OCI-LY7 (cell line): ENCODE measurements around the gene QKI. TPM values are rescaled to one million over a fixed set of nuclear protein-coding genes. Genes with fewer than 3 reads are reported as not detected.

ENCODE experiments used
- BruUV-seq: library from RNA; stranded (reverse); fragments of 400-500 nt; replicated peaks from 2 replicates; lab custom pipeline; 2021; lab: Mats Ljungman, UMichigan
- CTCF ChIA-PET: fragments of 300-600 bp; sonication (Branson Sonifier 250); formaldehyde crosslinking; loops from one replicate; lab custom pipeline; 2022; ENCODE audit warnings: antibody characterized with exemption; ENCODE audit not compliant: unreplicated experiment; lab: Charles Lee
- POLR2A ChIA-PET: fragments of 300-600 bp; sonication (Branson Sonifier 250); formaldehyde crosslinking; loops from one replicate; lab custom pipeline; 2022; ENCODE audit warnings: antibody characterized with exemption; lab: Charles Lee
- DNase-seq: peaks from one replicate; pipeline ENCODE4 v3.0.0-alpha.2; 2015; ENCODE audit warnings: low spot score
- H2AFZ ChIP-seq: fragments of 200-600 bp; sonication (generic), shearing (Covaris generic); 2 replicates; pipeline ENCODE4 v1.6.1; 2014; ENCODE audit warnings: mild to moderate bottlenecking, antibody characterized with exemption, low read length, moderate library complexity
- H3K27ac ChIP-seq: fragments of 200-600 bp; sonication (generic); 2 replicates; pipeline ENCODE4 v1.5.1; 2014; ENCODE audit warnings: mixed run types, low read depth, mild to moderate bottlenecking, moderate library complexity, low read length, inconsistent platforms; ENCODE audit not compliant: poor library complexity, severe bottlenecking
- H3K36me3 ChIP-seq: fragments of 200-600 bp; sonication (generic); 2 replicates; pipeline ENCODE4 v1.6.1; 2014; ENCODE audit warnings: mild to moderate bottlenecking, antibody characterized with exemption, low read length, moderate library complexity, mixed read lengths; ENCODE audit not compliant: insufficient read depth
- H3K4me1 ChIP-seq: fragments of 200-600 bp; sonication (generic); 2 replicates; pipeline ENCODE4 v1.5.1; 2014; ENCODE audit warnings: mild to moderate bottlenecking, low read length; ENCODE audit not compliant: insufficient read depth, poor library complexity, severe bottlenecking
- H3K4me2 ChIP-seq: fragments of 200-600 bp; sonication (generic); 2 replicates; pipeline ENCODE4 v1.6.1; 2014; ENCODE audit warnings: mild to moderate bottlenecking, low read length
- H3K4me3 ChIP-seq: fragments of 200-600 bp; sonication (generic); 2 replicates; pipeline ENCODE4 v1.5.1; 2014; ENCODE audit warnings: mild to moderate bottlenecking, low read depth, low read length; ENCODE audit not compliant: poor library complexity, severe bottlenecking
- H3K79me2 ChIP-seq: fragments of 200-600 bp; sonication (generic); 2 replicates; pipeline ENCODE4 v1.6.1; 2016; ENCODE audit warnings: low read depth, mild to moderate bottlenecking, low read length, moderate library complexity, mixed read lengths; ENCODE audit not compliant: insufficient read depth
- H3K9me2 ChIP-seq: fragments of 200-600 bp; sonication (generic); 2 replicates; pipeline ENCODE4 v1.6.1; 2016; ENCODE audit warnings: mild to moderate bottlenecking, low read length, mixed read lengths; ENCODE audit not compliant: insufficient read depth
- H3K9me3 ChIP-seq: fragments of 200-600 bp; sonication (generic); 2 replicates; pipeline ENCODE4 v1.6.1; 2014; ENCODE audit warnings: mild to moderate bottlenecking, mixed run types, low read length, mixed read lengths
- H4K20me1 ChIP-seq: fragments of 200-600 bp; sonication (generic); 2 replicates; pipeline ENCODE4 v1.6.1; 2014; ENCODE audit warnings: mild to moderate bottlenecking, antibody characterized with exemption, low read length, moderate library complexity, mixed read lengths; ENCODE audit not compliant: insufficient read depth
- EZH2phosphoT487 ChIP-seq: fragments of 200-600 bp; sonication (generic); IDR thresholded peaks from 2 replicates; pipeline ENCODE4 v1.6.1; 2018; ENCODE audit warnings: low read depth, borderline replicate concordance, mild to moderate bottlenecking, mixed run types, antibody characterized with exemption, low read length, moderate library complexity, mixed read lengths
- intact Hi-C: fragments of 100-400 bp; cut with micrococcal nuclease; formaldehyde crosslinking; loops from one replicate; pipeline ENCODE4 v1.10.0; 2022; ENCODE audit not compliant: unreplicated experiment
- total RNA-seq, 2 experiments: library from RNA; depleted of rRNA in 1 of 2; stranded (reverse); fragments of >200 nt in 1 of 2; shearing (Covaris generic) in 1 of 2; gene quantifications; 2 replicates each; pipeline ENCODE4 v1.2.3, GENCODE V29; 2014 to 2022
- TF ChIP-seq, protein P1 (sequence below): fragments of 200-600 bp; sonication (generic); conservative IDR thresholded peaks from 2 replicates; pipeline ENCODE4 v1.5.1; 2014; ENCODE audit warnings: mild to moderate bottlenecking, antibody characterized with exemption, low read length, moderate library complexity, mixed read lengths

Gene QKI
- total RNA-seq, 2 experiments from 2014 or later, result 55.4 to 74.5 TPM

DNA sequence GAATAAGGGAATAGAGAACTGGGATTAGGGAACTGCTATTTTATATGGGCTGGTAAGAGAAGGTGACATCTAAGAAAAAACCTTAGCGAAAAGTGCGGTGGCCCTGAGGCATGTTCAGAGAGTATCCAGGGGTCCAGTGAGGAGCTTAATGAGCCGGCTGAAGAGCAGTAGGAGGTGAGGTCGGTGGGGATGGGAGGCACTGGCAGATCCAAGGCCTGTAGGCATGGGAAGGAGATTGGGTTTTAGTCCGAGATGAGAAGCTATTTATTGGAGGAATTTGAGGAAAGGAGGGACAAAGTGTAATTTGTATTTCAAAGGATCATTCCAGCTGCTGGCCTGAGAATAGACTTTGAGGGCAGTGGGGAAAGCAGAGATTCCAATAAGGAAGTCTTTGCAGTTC, 123.8 kb downstream of the QKI start:
- TF ChIP-seq EZH2phosphoT487, result no peak
- TF ChIP-seq, protein P1, sequence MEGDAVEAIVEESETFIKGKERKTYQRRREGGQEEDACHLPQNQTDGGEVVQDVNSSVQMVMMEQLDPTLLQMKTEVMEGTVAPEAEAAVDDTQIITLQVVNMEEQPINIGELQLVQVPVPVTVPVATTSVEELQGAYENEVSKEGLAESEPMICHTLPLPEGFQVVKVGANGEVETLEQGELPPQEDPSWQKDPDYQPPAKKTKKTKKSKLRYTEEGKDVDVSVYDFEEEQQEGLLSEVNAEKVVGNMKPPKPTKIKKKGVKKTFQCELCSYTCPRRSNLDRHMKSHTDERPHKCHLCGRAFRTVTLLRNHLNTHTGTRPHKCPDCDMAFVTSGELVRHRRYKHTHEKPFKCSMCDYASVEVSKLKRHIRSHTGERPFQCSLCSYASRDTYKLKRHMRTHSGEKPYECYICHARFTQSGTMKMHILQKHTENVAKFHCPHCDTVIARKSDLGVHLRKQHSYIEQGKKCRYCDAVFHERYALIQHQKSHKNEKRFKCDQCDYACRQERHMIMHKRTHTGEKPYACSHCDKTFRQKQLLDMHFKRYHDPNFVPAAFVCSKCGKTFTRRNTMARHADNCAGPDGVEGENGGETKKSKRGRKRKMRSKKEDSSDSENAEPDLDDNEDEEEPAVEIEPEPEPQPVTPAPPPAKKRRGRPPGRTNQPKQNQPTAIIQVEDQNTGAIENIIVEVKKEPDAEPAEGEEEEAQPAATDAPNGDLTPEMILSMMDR, result no peak
- Histone ChIP-seq H3K4me3 (no peak overlapping the region), H4K20me1 (peaks cover 8% of the 10 kb centered on the region; the same call in 1 of the 2 replicates), H3K9me2 (no peaks in the 10 kb centered on the region), H3K79me2 (no peaks in the 10 kb centered on the region), H3K4me1 (no peaks in the 10 kb centered on the region), H3K9me3 (no peaks in the 10 kb centered on the region), H3K27ac (no peak overlapping the region), H2AFZ (no peak overlapping the region), H3K4me2 (no peak overlapping the region), H3K36me3 (no peaks in the 10 kb centered on the region)
- ChIA-PET POLR2A (interaction anchor here (0.6 to 1.1 kb wide), 2 partner anchors 10 to 24 kb away, joined by 3 read pairs; no protein-coding TSS in a partner anchor), CTCF (no interaction called here)
- BruUV-seq, result no TSS peak
- no peak for DNase-seq
- intact Hi-C loops, result no loop called here

DNA sequence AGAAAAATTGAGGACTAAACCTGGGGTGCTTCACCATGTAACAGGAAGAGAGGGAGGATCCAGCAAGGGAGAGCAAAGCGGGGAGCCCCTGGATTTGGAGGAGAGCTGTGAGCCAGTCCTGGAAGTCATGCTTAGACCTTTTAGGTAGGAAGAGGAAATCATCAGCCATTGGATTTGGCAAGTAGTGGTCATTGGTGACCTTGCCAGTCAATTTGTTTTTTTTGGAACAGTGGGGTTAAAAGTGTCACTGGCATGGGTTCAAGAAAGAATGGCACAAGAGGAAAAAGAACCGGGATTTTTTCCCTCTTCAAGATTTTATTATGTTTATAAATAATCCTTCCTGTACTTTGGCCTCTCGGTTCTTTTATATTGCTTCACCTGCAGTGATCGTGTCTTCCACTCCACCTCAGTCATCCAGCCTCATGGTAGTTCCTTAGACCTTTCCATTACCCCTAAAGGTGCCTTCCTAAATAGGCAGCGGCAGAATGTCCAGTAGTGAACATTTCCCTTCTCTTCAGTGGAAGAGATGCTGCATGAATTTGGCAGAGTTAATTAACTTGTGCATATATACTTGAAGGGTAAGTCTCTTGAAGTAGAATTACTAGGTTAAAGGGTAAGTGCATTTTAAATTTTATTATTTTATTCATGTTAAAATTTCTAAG, 124.7 kb downstream of the QKI start:
- Histone ChIP-seq H3K36me3 (no peaks in the 10 kb centered on the region), H3K79me2 (no peaks in the 10 kb centered on the region), H3K9me2 (no peaks in the 10 kb centered on the region), H3K4me2 (no peak overlapping the region), H3K4me3 (no peak overlapping the region), H2AFZ (no peak overlapping the region), H4K20me1 (peaks cover 5% of the 10 kb centered on the region; the same call in 1 of the 2 replicates), H3K27ac (no peak overlapping the region), H3K4me1 (no peaks in the 10 kb centered on the region), H3K9me3 (no peaks in the 10 kb centered on the region)
- TF ChIP-seq, protein P1, result no peak
- no peak for TF ChIP-seq EZH2phosphoT487
- no peak for DNase-seq
- CTCF ChIA-PET, result no interaction called here
- POLR2A ChIA-PET, result interaction anchor here (0.7 kb wide), 2 partner anchors 265 to 821 kb away, joined by 3 read pairs; no protein-coding TSS in a partner anchor
- intact Hi-C loops, result no loop called here
- BruUV-seq, result no TSS peak

DNA sequence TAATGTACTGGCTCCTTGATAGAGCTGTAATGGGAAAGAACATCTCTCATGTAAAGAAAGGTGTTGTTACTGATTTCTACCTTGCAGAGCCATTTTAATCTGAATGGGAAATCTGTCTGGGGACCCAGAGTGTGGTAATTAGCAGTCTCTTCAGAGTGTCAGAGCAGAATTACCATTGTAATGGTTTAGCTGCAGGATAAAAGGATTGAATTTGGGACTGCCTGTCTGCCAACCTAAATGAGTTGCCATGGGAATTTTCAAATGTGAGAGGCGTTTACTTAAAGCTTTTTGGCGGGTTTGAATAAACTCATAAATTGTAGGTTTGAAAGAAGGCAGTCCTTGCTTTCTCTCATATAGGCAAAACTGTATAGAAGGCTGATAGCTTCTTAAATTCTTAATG, 128.8 kb downstream of the QKI start:
- CTCF ChIA-PET, result no interaction called here
- POLR2A ChIA-PET, result interaction anchor here (0.8 to 1.0 kb wide), 2 partner anchors 9 to 11 kb away, joined by 4 read pairs; no protein-coding TSS in a partner anchor

More for the DNA sequence above, 128.8 kb downstream of the QKI start:
- no peak overlapping the region for H3K27ac ChIP-seq
- no TSS peak for BruUV-seq
- no peaks in the 10 kb centered on the region for H3K36me3 ChIP-seq
- H4K20me1 ChIP-seq, result peaks cover 5% of the 10 kb centered on the region; the same call in 1 of the 2 replicates
- H3K79me2 ChIP-seq, result no peaks in the 10 kb centered on the region
- no peaks in the 10 kb centered on the region for H3K9me2 ChIP-seq
- TF ChIP-seq EZH2phosphoT487, result no peak
- TF ChIP-seq, protein P1, result no peak
- H3K4me2 ChIP-seq, result no peak overlapping the region
- no peaks in the 10 kb centered on the region for H3K9me3 ChIP-seq
- intact Hi-C loops, result no loop called here
- no peak for DNase-seq
- H3K4me3 ChIP-seq, result no peak overlapping the region
- H3K4me1 ChIP-seq, result no peaks in the 10 kb centered on the region
- no peak overlapping the region for H2AFZ ChIP-seq
